B cell (primary cell): ENCODE data around the gene RAPGEF6. TPM values are rescaled to one million over a fixed set of nuclear protein-coding genes. Genes with fewer than 3 reads are reported as not detected.

Experiments
- ATAC-seq: fragments of 200-7000 bp; cut with Tn5 transposase; one replicate; pipeline ENCODE4 v1.10.0; 2021; ENCODE audit warnings: low read depth, mild to moderate bottlenecking, moderate number of reproducible peaks, moderate library complexity
- CTCF ChIA-PET: fragments of 350-600 bp; sonication (Branson Sonifier 250); formaldehyde crosslinking; loops from one replicate; lab custom pipeline; 2021; ENCODE audit warnings: antibody characterized with exemption, inconsistent platforms; lab: Charles Lee
- POLR2A ChIA-PET: fragments of 350-600 bp; sonication (Branson Sonifier 250); formaldehyde crosslinking; loops from one replicate; lab custom pipeline; 2021; ENCODE audit warnings: antibody characterized with exemption; lab: Charles Lee
- DNase-seq: peaks from one replicate; pipeline ENCODE4 v3.0.0; 2013
- H2AFZ ChIP-seq: 2 replicates; pipeline ENCODE4 v1.6.1; 2012; ENCODE audit warnings: mild to moderate bottlenecking, low read depth, low read length; ENCODE audit not compliant: insufficient read depth, poor library complexity, severe bottlenecking
- H3K27ac ChIP-seq, 2 donors: 1 replicate in 1 of 2; 2 replicates in 1 of 2; pipeline ENCODE4 v1.5.1; 2012 to 2013; ENCODE audit warnings: low read length in 2 of 2, mild to moderate bottlenecking in 2 of 2, moderate library complexity in 1 of 2
- H3K27me3 ChIP-seq, 4 experiments: fragments of 200-600 bp in 1 of 4; sonication (generic) in 1 of 4; replicated peaks in 1 of 4; 1 replicate in 2 of 4; 2 replicates in 2 of 4; pipeline versions ENCODE4 v1.6.1 to v1.7.0; 2013 to 2016; ENCODE audit warnings: low read length in 3 of 4, mild to moderate bottlenecking in 2 of 4, mixed read lengths in 1 of 4, moderate library complexity in 1 of 4; ENCODE audit not compliant: insufficient read depth in 4 of 4, control insufficient read depth in 3 of 4; ENCODE audit errors: control extremely low read depth in 1 of 4
- H3K36me3 ChIP-seq, 2 experiments: replicated peaks in 1 of 2; 1 replicate in 1 of 2; 2 replicates in 1 of 2; pipeline versions ENCODE4 v1.6.1 to v1.7.1; 2013; ENCODE audit warnings: low read length in 1 of 2; ENCODE audit not compliant: insufficient read depth in 2 of 2, control insufficient read depth in 1 of 2; ENCODE audit errors: control extremely low read depth in 1 of 2, extremely low read depth in 1 of 2
- H3K4me1 ChIP-seq, 2 donors: fragments of 200-600 bp in 1 of 2; sonication (generic) in 1 of 2; 1 replicate in 1 of 2; 2 replicates in 1 of 2; pipeline versions ENCODE4 v1.5.1 to v1.6.1; 2013 to 2017; ENCODE audit warnings: low read length in 2 of 2; ENCODE audit not compliant: control insufficient read depth in 2 of 2, insufficient read depth in 2 of 2
- H3K4me2 ChIP-seq: replicated peaks from 2 replicates; pipeline ENCODE3; 2012; ENCODE audit warnings: mild to moderate bottlenecking, low read depth, low read length; ENCODE audit not compliant: poor library complexity, severe bottlenecking
- H3K4me3 ChIP-seq, 5 experiments: fragments of 200-600 bp in 1 of 5; sonication (generic) in 1 of 5; 1 replicate in 3 of 5; 2 replicates in 2 of 5; pipeline versions ENCODE4 v1.5.1 to v1.7.0; 2011 to 2016; ENCODE audit warnings: low read length in 4 of 5, mild to moderate bottlenecking in 4 of 5, low read depth in 2 of 5, control low read depth in 1 of 5, moderate library complexity in 1 of 5; ENCODE audit not compliant: insufficient read depth in 1 of 5; ENCODE audit errors: control extremely low read depth in 1 of 5, extremely low read depth in 1 of 5
- H3K79me2 ChIP-seq: fragments of 200-600 bp; sonication (generic); one replicate; pipeline ENCODE4 v1.6.0; 2016; ENCODE audit warnings: low read length; ENCODE audit not compliant: control insufficient read depth, insufficient read depth
- H3K9ac ChIP-seq: fragments of 200-600 bp; sonication (generic); 2 replicates; pipeline ENCODE4 v1.6.1; 2017; ENCODE audit warnings: mild to moderate bottlenecking, low read length, moderate library complexity
- H3K9me3 ChIP-seq, 3 donors: one replicate each; pipeline versions ENCODE4 v1.6.1 to v1.7.1; 2013; ENCODE audit warnings: low read length in 2 of 3; ENCODE audit not compliant: control insufficient read depth in 2 of 3, insufficient read depth in 1 of 3; ENCODE audit errors: control extremely low read depth in 1 of 3
- H4K20me1 ChIP-seq: 2 replicates; pipeline ENCODE4 v1.6.0; 2012; ENCODE audit warnings: mild to moderate bottlenecking, low read length; ENCODE audit not compliant: insufficient read depth, control insufficient read depth, poor library complexity, severe bottlenecking
- H3K27ac Mint-ChIP-seq: one replicate; pipeline ENCODE4 v1.8.0; 2021; ENCODE audit warnings: mixed read lengths
- H3K27me3 Mint-ChIP-seq: one replicate; pipeline ENCODE4 v1.8.0; 2021; ENCODE audit warnings: mixed read lengths
- H3K4me1 Mint-ChIP-seq: one replicate; pipeline ENCODE4 v1.8.0; 2021; ENCODE audit warnings: mixed read lengths
- H3K4me3 Mint-ChIP-seq: one replicate; pipeline ENCODE4 v1.8.0; 2021; ENCODE audit warnings: mixed read lengths
- H3K9me3 Mint-ChIP-seq: one replicate; pipeline ENCODE4 v1.8.0; 2022; ENCODE audit warnings: mixed read lengths; ENCODE audit not compliant: insufficient read depth
- EZH2 ChIP-seq: IDR thresholded peaks from 2 replicates; pipeline ENCODE4 v1.6.1; 2012; ENCODE audit warnings: borderline replicate concordance, low read depth, mild to moderate bottlenecking, moderate library complexity, low read length; ENCODE audit not compliant: insufficient read depth, poor library complexity, severe bottlenecking
- WGBS: methylation state at CpG from one replicate; pipeline ENCODE4 v1.1.5; 2013; ENCODE audit warnings: missing lambda C conversion rate; ENCODE audit not compliant: insufficient coverage; 5-methylcytosine and 5-hydroxymethylcytosine counted together
- intact Hi-C: fragments of 100-400 bp; cut with micrococcal nuclease; formaldehyde crosslinking; loops from one replicate; pipeline ENCODE4 v1.10.0; 2022
- polyA plus RNA-seq: library from polyadenylated mRNA; depleted of rRNA; stranded (reverse); fragments of >200 nt; gene quantifications from 2 replicates; pipeline ENCODE4 v1.2.3, GENCODE V29; 2012
- total RNA-seq, 2 donors: library from RNA; stranded (reverse); fragments of 120-200 nt in 1 of 2; gene quantifications; 1 replicate in 1 of 2; 2 replicates in 1 of 2; pipeline versions ENCODE4 v1.2.3 to v1.2.4, GENCODE V29; 2013 to 2022
- TF ChIP-seq, protein P1 (sequence below): fragments of 200-600 bp; IDR thresholded peaks from one replicate; pipeline ENCODE4 v1.8.0; 2022; ENCODE audit warnings: antibody characterized with exemption, mild to moderate bottlenecking

Gene RAPGEF6
- total and polyA plus RNA-seq, 2 donors (not counting 1 experiment from before 2014, with no cell fraction given), result 9.8 to 56.2 TPM

DNA sequence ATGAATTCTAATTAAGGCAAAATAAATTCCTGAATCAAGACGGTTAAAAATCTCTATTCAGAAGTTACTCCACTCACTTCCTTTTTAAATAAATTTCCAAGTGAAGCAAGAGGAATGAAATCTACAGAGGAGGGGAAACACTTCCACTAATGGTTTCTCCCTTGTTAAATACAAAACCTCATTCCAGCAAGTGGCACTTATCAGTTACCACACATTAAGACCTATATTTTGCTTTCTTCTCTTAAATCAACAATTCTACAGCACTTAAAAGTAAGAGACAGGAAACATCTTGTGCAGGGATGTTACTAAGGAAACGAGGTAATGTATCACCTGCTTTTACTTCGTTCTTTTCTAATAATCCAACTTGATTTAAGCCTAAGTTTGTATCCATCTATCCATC is 172.6 kb downstream of the RAPGEF6 start:
- Mint-ChIP-seq H3K4me1 (peaks cover 7% of the 10 kb centered on the region), H3K27me3 (no peaks in the 10 kb centered on the region), H3K27ac (no peak overlapping the region), H3K9me3 (no peaks in the 10 kb centered on the region), H3K4me3 (no peak overlapping the region)
- POLR2A ChIA-PET, result no interaction called here
- no CpG with 5 or more reads among the region's 3 CpGs for WGBS
- no peaks in the 10 kb centered on the region for H4K20me1 ChIP-seq
- no peaks in the 10 kb centered on the region for H3K27me3 ChIP-seq
- no peak for TF ChIP-seq EZH2
- TF ChIP-seq, protein P1, sequence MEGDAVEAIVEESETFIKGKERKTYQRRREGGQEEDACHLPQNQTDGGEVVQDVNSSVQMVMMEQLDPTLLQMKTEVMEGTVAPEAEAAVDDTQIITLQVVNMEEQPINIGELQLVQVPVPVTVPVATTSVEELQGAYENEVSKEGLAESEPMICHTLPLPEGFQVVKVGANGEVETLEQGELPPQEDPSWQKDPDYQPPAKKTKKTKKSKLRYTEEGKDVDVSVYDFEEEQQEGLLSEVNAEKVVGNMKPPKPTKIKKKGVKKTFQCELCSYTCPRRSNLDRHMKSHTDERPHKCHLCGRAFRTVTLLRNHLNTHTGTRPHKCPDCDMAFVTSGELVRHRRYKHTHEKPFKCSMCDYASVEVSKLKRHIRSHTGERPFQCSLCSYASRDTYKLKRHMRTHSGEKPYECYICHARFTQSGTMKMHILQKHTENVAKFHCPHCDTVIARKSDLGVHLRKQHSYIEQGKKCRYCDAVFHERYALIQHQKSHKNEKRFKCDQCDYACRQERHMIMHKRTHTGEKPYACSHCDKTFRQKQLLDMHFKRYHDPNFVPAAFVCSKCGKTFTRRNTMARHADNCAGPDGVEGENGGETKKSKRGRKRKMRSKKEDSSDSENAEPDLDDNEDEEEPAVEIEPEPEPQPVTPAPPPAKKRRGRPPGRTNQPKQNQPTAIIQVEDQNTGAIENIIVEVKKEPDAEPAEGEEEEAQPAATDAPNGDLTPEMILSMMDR, result no peak
- H3K4me1 ChIP-seq, result no peaks in the 10 kb centered on the region
- H3K79me2 ChIP-seq, result no peaks in the 10 kb centered on the region
- H3K9ac ChIP-seq, result no peak overlapping the region
- intact Hi-C loops, result no loop called here
- H2AFZ ChIP-seq, result no peak overlapping the region
- peak overlapping the region in 1 of 2 donors; percentile 36 for H3K27ac ChIP-seq
- ATAC-seq, result no peak
- no peaks in the 10 kb centered on the region for H3K9me3 ChIP-seq
- DNase-seq, result no peak
- CTCF ChIA-PET, result no interaction called here
- no peak overlapping the region for H3K4me2 ChIP-seq
- no peak overlapping the region for H3K4me3 ChIP-seq
- H3K36me3 ChIP-seq, result peaks cover 17 to 24% of the 10 kb centered on the region in 2 experiments

- Histone ChIP-seq H3K79me2 (no peaks in the 10 kb centered on the region), H3K4me2 (no peak overlapping the region), H3K4me1 (no peaks in the 10 kb centered on the region), H3K9ac (no peak overlapping the region), H4K20me1 (no peaks in the 10 kb centered on the region), H3K27ac (no peak overlapping the region), H3K36me3 (peaks cover 14 to 23% of the 10 kb centered on the region in 2 experiments), H3K9me3 (no peaks in the 10 kb centered on the region), H2AFZ (no peak overlapping the region), H3K4me3 (no peak overlapping the region), H3K27me3 (no peaks in the 10 kb centered on the region)
- H3K27ac Mint-ChIP-seq, result no peak overlapping the region
- ATAC-seq, result no peak
- 86% methylated on average over 5 of the region's 5 CpGs for WGBS
- intact Hi-C loops, result no loop called here
- TF ChIP-seq EZH2, result no peak
- TF ChIP-seq, protein P1, result no peak
- DNase-seq, result no peak
- H3K4me1 Mint-ChIP-seq, result peaks cover 7% of the 10 kb centered on the region
- ChIA-PET CTCF (no interaction called here), POLR2A (no interaction called here)
- no peak overlapping the region for H3K4me3 Mint-ChIP-seq
- no peaks in the 10 kb centered on the region for H3K9me3 Mint-ChIP-seq
- no peaks in the 10 kb centered on the region for H3K27me3 Mint-ChIP-seq
These were observed 173.3 kb downstream of the RAPGEF6 start for GRCh38 chr5:131461742-131462141.
